RWPE2 (cell line): ENCODE results near the gene ASTN2.

Source experiments
- ATAC-seq: fragments of 200-7000 bp; cut with Tn5 transposase; 3 replicates; pipeline ENCODE4 v1.9.1; 2021; ENCODE audit warnings: low read depth
- DNase-seq: peaks from one replicate; pipeline ENCODE4 v3.0.0-alpha.2; 2020; ENCODE audit warnings: low spot score
- H3K27ac ChIP-seq: fragments of 450-650 bp; 2 replicates; pipeline ENCODE4 v1.5.1; 2017; ENCODE audit warnings: mild to moderate bottlenecking; ENCODE audit not compliant: poor library complexity, severe bottlenecking
- H3K27me3 ChIP-seq: fragments of 250-450 bp; sonication (Bioruptor Pico); 2 replicates; pipeline ENCODE4 v1.5.1; 2021; ENCODE audit warnings: mild to moderate bottlenecking, moderate library complexity; ENCODE audit not compliant: insufficient read depth, poor library complexity, severe bottlenecking
- H3K36me3 ChIP-seq: fragments of 250-450 bp; sonication (Bioruptor Pico); 2 replicates; pipeline ENCODE4 v1.5.1; 2020; ENCODE audit warnings: low read depth, mild to moderate bottlenecking, moderate library complexity
- H3K4me1 ChIP-seq: fragments of 250-450 bp; sonication (Bioruptor Pico); 2 replicates; pipeline ENCODE4 v1.5.1; 2021; ENCODE audit warnings: mild to moderate bottlenecking, moderate library complexity; ENCODE audit not compliant: insufficient read depth, poor library complexity, severe bottlenecking
- H3K4me3 ChIP-seq: fragments of 250-450 bp; sonication (Bioruptor Pico); 2 replicates; pipeline ENCODE4 v1.5.1; 2021; ENCODE audit warnings: mild to moderate bottlenecking, moderate library complexity; ENCODE audit not compliant: severe bottlenecking
- H3K9me3 ChIP-seq: fragments of 250-450 bp; sonication (Bioruptor Pico); 2 replicates; pipeline ENCODE4 v1.5.1; 2021; ENCODE audit warnings: mild to moderate bottlenecking, moderate library complexity; ENCODE audit not compliant: severe bottlenecking
- TF ChIP-seq, protein P1 (sequence below): fragments of 450-650 bp; IDR thresholded peaks from one replicate; pipeline ENCODE4 v1.5.1; 2017; ENCODE audit warnings: mild to moderate bottlenecking, moderate library complexity; ENCODE audit not compliant: poor library complexity, severe bottlenecking

The ASTN2 gene

DNA sequence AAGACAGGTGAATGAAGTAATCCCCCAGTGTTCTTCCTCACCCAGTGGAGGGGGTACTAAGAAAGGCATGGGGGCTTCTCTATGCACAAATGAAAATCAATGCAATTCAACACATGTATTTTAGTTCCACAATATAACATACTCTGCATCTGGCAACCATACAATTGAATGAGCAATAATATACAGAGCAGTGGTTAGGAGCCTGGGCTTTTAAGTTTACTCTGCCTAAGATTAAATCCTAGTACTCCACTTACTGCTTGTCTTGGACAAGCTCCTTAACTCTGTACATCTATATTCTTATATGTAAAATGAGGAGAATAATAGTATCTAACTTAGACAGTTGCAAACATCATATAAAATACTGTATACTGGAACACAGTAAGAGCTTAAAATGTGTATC lies 923.2 kb downstream of the ASTN2 start:
- ATAC-seq = no peak

DNA sequence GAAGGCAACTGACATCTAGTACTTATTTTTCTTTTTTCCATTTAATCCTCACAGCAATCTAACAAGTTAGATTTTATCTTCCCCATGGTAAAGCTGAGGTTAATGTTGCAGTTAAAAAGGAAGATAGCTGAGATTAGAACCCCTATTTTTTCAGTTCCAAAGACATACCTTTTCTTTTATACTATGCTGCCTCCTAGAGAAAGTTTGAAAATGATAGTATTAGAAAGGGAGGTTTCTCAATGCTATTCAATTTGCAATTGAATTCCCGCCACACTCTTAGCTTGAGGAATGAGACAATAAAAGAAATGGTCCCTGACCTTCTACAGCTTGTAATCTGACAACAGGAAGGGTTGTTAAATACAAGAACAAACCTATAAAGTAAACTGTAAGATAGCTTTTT lies 923.6 kb downstream of the ASTN2 start:
- H3K4me1 ChIP-seq = no peaks in the 10 kb centered on the region
- H3K36me3 ChIP-seq = no peaks in the 10 kb centered on the region
- ATAC-seq (no peak), DNase-seq (no peak)
- H3K27ac ChIP-seq = no peak overlapping the region
- H3K9me3 ChIP-seq = no peaks in the 10 kb centered on the region
- H3K4me3 ChIP-seq = no peak overlapping the region
- no peaks in the 10 kb centered on the region for H3K27me3 ChIP-seq
- TF ChIP-seq, protein P1, sequence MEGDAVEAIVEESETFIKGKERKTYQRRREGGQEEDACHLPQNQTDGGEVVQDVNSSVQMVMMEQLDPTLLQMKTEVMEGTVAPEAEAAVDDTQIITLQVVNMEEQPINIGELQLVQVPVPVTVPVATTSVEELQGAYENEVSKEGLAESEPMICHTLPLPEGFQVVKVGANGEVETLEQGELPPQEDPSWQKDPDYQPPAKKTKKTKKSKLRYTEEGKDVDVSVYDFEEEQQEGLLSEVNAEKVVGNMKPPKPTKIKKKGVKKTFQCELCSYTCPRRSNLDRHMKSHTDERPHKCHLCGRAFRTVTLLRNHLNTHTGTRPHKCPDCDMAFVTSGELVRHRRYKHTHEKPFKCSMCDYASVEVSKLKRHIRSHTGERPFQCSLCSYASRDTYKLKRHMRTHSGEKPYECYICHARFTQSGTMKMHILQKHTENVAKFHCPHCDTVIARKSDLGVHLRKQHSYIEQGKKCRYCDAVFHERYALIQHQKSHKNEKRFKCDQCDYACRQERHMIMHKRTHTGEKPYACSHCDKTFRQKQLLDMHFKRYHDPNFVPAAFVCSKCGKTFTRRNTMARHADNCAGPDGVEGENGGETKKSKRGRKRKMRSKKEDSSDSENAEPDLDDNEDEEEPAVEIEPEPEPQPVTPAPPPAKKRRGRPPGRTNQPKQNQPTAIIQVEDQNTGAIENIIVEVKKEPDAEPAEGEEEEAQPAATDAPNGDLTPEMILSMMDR = no peak

More for the DNA sequence above, 923.2 kb downstream of the ASTN2 start:
- Histone ChIP-seq H3K27ac (no peak overlapping the region), H3K36me3 (no peaks in the 10 kb centered on the region), H3K27me3 (no peaks in the 10 kb centered on the region), H3K4me3 (no peak overlapping the region), H3K9me3 (no peaks in the 10 kb centered on the region), H3K4me1 (no peaks in the 10 kb centered on the region)
- DNase-seq = no peak
- TF ChIP-seq, protein P1 = no peak

GRCh38 chr9:116490321-116490720 lies 924.5 kb downstream of the ASTN2 start:
- Histone ChIP-seq H3K27ac (no peak overlapping the region), H3K9me3 (no peaks in the 10 kb centered on the region), H3K36me3 (no peaks in the 10 kb centered on the region), H3K4me3 (no peak overlapping the region), H3K4me1 (no peaks in the 10 kb centered on the region), H3K27me3 (no peaks in the 10 kb centered on the region)
- TF ChIP-seq, protein P1 = no peak
- DNase-seq = no peak
- ATAC-seq = no peak

DNA sequence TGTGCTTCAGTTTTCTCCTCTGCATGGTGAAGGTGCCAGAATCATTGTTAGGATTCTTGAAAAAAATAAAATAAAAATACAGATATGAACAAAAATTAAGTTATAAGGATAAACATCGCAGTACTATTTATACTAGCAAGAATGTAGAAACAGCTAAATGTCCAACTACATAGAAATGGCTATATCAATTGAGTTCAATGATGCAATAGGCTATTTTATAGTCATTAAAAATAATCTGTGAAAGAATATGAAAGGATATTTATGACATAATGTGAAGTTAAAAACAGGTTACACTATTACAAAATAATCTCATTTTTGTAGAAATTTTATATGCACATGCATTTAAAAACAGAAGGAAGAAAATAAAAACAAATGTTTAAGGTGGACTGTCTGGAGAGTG lies 926.5 kb downstream of the ASTN2 start:
- no peak for DNase-seq
- Histone ChIP-seq H3K27me3 (no peaks in the 10 kb centered on the region), H3K36me3 (no peaks in the 10 kb centered on the region), H3K27ac (no peak overlapping the region), H3K4me1 (no peaks in the 10 kb centered on the region), H3K4me3 (no peak overlapping the region), H3K9me3 (no peaks in the 10 kb centered on the region)
- TF ChIP-seq, protein P1 = no peak
- no peak for ATAC-seq

GRCh38 chr9:116484492-116485061 lies 930.3 kb downstream of the ASTN2 start:
- Histone ChIP-seq H3K4me3 (no peak overlapping the region), H3K36me3 (no peaks in the 10 kb centered on the region), H3K9me3 (no peaks in the 10 kb centered on the region), H3K4me1 (no peaks in the 10 kb centered on the region), H3K27ac (no peak overlapping the region), H3K27me3 (no peaks in the 10 kb centered on the region)
- no peak for ATAC-seq
- no peak for DNase-seq
- TF ChIP-seq, protein P1 = no peak
